Measurements from ENCODE around the gene LMX1A.

LMX1A gene

GRCh38 chr1:165355977-165356811 is at the start of gene LMX1A:
TSS of gene LMX1A (minus strand) at chr1:165356715. CDS start at chr1:165355559, 1,156 bp downstream.
- DNase-seq: no peak

DNA sequence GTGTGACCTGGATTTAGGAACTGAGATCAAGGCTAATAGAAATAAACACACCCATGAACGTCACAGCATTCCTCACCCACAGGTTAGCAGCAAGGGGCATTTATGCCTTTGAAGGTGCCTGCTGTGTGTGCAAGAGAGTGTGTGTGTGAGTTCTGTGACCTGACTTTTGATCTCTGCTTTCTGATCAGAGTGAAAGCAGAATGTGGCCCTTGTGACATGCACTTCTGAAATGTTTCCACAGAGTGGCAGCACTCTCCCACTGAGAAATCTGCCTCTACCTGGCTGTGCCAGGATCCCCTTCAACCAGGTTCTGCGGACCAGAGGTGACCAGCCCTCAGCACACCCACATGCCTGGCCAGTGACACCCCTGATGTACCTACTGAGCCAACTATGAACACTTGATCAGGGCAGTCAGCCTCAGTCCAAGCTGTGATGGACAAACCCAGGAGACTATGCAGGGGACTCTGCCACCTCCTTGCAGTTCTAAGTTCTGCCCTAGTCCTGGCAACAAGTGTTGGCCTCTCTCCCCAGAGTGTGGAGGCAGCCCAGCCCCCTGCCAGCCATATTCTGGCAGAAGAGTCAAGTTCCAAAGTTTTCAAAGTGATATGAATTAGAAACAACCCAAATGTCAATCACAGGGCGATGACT is 47.4 kb upstream of the LMX1A start:
- DNase-seq: peak; percentile 38 to 43

DNA sequence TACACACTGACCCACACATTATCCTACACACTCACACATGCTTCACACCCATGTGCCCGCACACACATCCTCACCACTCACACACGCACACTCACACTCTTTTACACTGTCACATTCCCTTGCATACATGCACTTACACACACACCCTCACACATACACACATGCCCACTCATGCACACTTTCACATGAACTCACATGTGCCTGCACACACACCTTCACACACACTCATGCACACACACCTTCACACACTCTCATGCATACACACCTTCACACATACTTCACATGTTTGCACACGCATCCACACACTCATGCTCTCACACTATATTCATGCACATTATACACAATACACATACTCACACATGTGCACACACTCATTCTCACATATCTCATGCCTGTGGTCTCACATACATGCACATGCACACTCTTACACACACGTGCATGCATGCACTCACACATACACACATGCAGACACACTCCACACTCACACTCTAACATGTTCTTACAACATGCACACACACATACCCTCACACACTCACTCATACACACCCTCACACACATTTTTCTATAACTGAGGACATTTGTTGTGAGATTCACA is 46.1 kb upstream of the LMX1A start:
- no peak for DNase-seq

- DNase-seq: no peak
Observed at GRCh38 chr1:165397944-165398343, 41.4 kb upstream of the LMX1A start.

GRCh38 chr1:165395901-165396300 is 39.4 kb upstream of the LMX1A start:
- no peak for DNase-seq

GRCh38 chr1:165395478-165395877 is 39.0 kb upstream of the LMX1A start:
- no peak for DNase-seq

GRCh38 chr1:165392634-165393571 is 36.4 kb upstream of the LMX1A start:
- DNase-seq: peak; percentile 69 to 74

DNA sequence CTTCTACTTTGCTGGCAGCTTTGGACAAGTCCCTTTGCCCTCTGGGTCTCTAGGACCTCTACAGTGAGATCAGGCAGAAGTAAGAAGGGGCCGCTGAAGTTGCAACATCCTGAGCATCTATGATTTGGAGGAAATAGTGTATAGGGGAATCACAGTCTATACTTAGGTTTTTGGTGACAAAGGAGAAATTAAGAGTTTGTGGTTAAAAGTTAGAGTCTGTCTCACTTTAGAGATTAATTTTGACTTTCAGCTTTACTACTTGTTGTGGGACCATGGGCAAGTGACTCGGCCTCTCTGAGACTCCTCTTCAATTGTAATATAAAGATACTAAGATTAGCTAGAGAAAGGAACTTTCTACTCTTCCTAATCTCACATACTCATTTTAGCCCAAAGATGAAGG is 33.1 kb upstream of the LMX1A start:
- DNase-seq: no peak

DNA sequence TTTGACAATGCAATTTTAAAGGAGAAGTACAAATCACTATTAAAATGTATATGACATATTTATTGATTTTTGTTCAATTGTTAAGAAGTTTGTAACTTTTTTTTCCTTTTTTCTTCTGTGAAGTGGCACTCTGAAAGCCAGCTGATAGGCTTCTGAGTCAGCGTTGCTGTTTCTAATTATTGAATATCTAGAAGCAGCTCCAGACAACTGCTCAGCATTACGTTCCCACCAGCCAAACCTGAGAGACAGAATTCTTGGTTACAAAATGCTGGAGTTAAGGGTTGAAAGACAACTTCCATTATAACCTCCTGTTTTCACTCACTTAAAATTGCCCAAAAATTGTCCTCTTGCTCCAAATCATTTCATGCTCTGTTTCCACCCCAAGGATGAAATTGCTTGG is 31.4 kb upstream of the LMX1A start:
- DNase-seq: no peak

- DNase-seq: no peak
Observed at GRCh38 chr1:165387505-165387904, 31.0 kb upstream of the LMX1A start.

GRCh38 chr1:165383599-165384405 is 27.3 kb upstream of the LMX1A start:
- DNase-seq: no peak

- no peak for DNase-seq
Observed at GRCh38 chr1:165383067-165383466, 26.6 kb upstream of the LMX1A start.

DNA sequence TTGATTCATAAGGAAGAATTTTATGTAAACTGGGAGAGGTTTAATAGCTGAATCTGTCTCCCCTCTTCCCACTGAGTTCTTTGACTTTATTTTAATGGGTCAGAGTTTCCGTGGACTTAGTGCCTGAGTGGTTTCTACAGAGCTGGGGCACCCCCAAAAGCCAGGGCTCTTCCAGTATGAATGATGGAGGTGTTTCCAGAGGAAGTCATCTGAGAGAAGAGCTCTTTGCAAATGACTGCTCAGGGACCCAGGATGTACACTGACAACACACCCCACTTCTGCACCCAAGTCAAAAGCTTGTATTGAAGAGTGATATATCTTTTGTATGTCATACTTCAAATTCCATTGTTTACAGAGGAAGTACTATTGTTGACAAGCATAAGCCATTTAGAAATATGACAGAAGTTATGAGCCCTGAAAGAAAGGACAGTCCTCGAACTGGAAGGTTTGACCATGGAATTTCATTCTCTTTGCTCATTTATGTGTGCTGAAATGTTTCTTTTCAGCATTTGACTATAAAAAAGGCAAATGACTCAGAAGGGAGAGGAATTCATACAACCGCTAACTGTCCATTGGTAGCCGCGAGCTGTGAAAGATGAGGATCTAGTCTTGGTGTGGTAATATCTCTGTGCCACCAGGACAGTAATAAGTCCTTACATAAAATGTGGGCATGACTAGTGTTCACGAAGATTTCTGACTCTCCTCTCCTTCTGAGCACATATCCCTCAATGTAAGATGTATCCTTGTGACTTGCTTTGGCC is 25.4 kb upstream of the LMX1A start:
- no peak for DNase-seq

- no peak for DNase-seq
Observed at GRCh38 chr1:165376811-165377311, 20.3 kb upstream of the LMX1A start.

DNA sequence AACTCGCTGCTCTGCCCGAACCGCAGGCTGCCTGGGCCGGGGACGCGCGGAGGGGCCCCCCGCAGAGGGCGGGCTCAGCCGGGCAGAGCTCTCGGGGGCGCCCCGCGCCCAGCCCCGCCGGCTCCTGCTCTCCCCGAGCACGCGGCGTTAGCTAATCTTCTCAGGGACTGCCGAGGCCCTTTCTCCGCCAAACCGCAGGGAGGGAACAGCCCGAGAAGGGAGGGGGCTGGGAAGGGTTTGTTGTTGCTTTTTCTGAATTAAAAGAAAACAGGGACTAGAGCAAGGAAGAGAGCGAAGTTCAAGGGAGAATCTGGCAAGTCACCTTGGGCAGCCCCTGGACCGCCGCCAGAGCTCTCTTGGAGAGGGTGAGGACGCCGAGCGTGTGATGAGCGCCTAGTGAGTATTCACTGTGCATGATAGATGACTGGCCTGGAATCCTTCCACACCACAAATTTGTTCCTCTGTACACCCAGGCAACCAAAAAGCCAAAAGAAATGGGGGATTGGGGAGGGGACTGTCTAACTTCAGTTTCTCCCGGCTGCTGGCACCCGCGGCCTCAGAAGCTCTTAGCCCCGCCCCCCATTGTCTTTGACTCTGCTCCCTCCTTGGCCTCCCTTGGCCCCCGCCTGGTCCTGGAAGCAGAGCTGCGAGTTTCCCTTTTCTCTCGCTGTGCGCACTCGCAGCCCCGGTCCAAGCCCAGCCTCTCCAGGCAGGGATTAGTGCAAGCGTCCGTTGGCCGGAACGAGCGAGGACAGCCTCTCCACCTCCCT is 19.7 kb upstream of the LMX1A start:
- no peak for DNase-seq

DNA sequence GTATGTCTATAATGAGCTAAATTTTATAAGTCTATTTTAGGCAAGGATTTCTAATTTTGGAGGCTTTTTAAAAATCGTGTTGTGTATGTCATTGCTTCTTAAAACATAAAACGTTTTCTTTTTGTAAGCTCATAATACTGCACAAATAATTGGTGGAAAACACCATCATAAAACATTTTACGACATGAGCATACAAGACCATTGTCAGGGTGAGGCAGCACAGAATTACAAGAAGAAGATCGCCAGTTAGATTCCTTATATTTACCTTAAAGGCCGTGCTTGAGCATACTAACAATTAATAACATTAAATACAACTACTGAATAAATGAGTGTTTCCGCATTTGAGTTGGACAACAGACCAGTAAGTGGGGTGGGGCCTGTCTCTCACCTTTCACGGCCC is 19.1 kb upstream of the LMX1A start:
- no peak for DNase-seq

GRCh38 chr1:165371588-165372225 is 15.2 kb upstream of the LMX1A start:
- DNase-seq: no peak

- peak; percentile 44 to 66 for DNase-seq
Observed at GRCh38 chr1:165369255-165369848, 12.8 kb upstream of the LMX1A start.

- peak; percentile 74 to 77 for DNase-seq
Observed at GRCh38 chr1:165367375-165367993, 11.0 kb upstream of the LMX1A start.
